A549 (cell line): ENCODE data around the gene KDM4B.

Experiments used
- BHLHE40 ChIP-seq: IDR thresholded peaks from 2 replicates; pipeline ENCODE4 v1.6.1; 2012; ENCODE audit warnings: low read depth, low read length, inconsistent platforms
- CBX2 ChIP-seq: fragments of 200-600 bp; sonication (generic); IDR thresholded peaks from 2 replicates; pipeline ENCODE4 v1.6.1; 2016; ENCODE audit warnings: low read depth, mild to moderate bottlenecking, borderline replicate concordance
- CHD4 ChIP-seq: fragments of 200-600 bp; sonication (generic); IDR thresholded peaks from 2 replicates; pipeline ENCODE4 v1.6.1; 2016; ENCODE audit warnings: antibody characterized with exemption, mild to moderate bottlenecking, borderline replicate concordance
- HDAC2 ChIP-seq: fragments of 200-600 bp; sonication (generic); IDR thresholded peaks from 2 replicates; pipeline ENCODE4 v1.6.1; 2016
- MYC ChIP-seq: IDR thresholded peaks from 2 replicates; pipeline ENCODE4 v1.6.1; 2012; ENCODE audit warnings: mild to moderate bottlenecking, inconsistent platforms, low read length, improper control_type of control experiment, borderline replicate concordance
- RARB ChIP-seq: fragments of 250-450 bp; sonication (Bioruptor Pico); IDR thresholded peaks from 2 replicates; pipeline ENCODE4 v1.8.0; 2021; ENCODE audit warnings: mild to moderate bottlenecking, moderate library complexity
- TP53 ChIP-seq: fragments of 250-450 bp; sonication (Bioruptor Pico); IDR thresholded peaks from 2 replicates; pipeline ENCODE4 v1.5.0; 2021; ENCODE audit warnings: mild to moderate bottlenecking, moderate library complexity
- TF ChIP-seq, protein P1 (sequence below): fragments of >200 bp; sonication (Bioruptor Twin); formaldehyde crosslinking; IDR thresholded peaks from 3 replicates; pipeline ENCODE4 v1.5.1; 2016
- TF ChIP-seq, protein P2 (sequence below): IDR thresholded peaks from 2 replicates; pipeline ENCODE4 v1.6.1; 2012

DNA sequence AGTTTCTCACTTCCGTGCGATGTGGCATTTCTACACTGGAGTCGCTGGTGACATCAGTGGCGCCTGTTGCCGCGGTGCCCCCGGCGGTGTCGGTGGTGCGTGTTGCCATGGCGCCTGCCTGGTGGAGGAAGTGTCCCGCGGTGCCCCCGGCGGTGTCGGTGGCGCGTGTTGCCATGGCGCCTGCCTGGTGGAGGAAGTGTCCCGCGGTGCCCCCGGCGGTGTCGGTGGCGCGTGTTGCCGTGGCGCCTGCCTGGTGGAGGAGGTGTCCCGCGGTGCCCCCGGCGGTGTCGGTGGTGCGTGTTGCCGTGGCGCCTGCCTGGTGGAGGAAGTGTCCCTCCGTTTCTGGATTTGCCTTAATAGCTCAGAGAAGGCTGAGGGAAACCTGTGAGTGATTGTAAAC lies 127.6 kb downstream of the KDM4B start:
- TF ChIP-seq, protein P1, sequence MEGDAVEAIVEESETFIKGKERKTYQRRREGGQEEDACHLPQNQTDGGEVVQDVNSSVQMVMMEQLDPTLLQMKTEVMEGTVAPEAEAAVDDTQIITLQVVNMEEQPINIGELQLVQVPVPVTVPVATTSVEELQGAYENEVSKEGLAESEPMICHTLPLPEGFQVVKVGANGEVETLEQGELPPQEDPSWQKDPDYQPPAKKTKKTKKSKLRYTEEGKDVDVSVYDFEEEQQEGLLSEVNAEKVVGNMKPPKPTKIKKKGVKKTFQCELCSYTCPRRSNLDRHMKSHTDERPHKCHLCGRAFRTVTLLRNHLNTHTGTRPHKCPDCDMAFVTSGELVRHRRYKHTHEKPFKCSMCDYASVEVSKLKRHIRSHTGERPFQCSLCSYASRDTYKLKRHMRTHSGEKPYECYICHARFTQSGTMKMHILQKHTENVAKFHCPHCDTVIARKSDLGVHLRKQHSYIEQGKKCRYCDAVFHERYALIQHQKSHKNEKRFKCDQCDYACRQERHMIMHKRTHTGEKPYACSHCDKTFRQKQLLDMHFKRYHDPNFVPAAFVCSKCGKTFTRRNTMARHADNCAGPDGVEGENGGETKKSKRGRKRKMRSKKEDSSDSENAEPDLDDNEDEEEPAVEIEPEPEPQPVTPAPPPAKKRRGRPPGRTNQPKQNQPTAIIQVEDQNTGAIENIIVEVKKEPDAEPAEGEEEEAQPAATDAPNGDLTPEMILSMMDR: no peak
- TF ChIP-seq, protein P2, sequence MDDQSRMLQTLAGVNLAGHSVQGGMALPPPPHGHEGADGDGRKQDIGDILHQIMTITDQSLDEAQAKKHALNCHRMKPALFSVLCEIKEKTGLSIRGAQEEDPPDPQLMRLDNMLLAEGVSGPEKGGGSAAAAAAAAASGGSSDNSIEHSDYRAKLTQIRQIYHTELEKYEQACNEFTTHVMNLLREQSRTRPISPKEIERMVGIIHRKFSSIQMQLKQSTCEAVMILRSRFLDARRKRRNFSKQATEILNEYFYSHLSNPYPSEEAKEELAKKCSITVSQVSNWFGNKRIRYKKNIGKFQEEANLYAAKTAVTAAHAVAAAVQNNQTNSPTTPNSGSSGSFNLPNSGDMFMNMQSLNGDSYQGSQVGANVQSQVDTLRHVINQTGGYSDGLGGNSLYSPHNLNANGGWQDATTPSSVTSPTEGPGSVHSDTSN: no peak
- TF ChIP-seq BHLHE40 (no peak), HDAC2 (no peak), TP53 (CRISPR knock-in tag) (no peak), MYC (no peak), CBX2 (no peak), CHD4 (no peak), RARB (no peak)
